HEK293 (cell line): ENCODE measurements around the gene ANXA2.

Source experiments
- CTCF ChIA-PET: fragments of 350-600 bp; formaldehyde crosslinking; extraction: SDS; loops from one replicate; lab custom pipeline; 2021; ENCODE audit warnings: antibody characterized with exemption; lab: Yijun Ruan, JAX
- POLR2A ChIA-PET: fragments of 300-600 bp; formaldehyde crosslinking; extraction: SDS; loops from one replicate; lab custom pipeline; 2020; ENCODE audit warnings: antibody characterized with exemption, inconsistent platforms; lab: Yijun Ruan, JAX
- H3K27ac ChIP-seq: fragments of 200-500 bp; sonication (Bioruptor generic); 2 replicates; pipeline ENCODE4 v1.5.1; 2014; ENCODE audit warnings: low read depth, low read length, control low read depth, inconsistent platforms; ENCODE audit errors: extremely low read depth
- H3K36me3 ChIP-seq, 2 experiments: fragments of 200-500 bp in 1 of 2; sonication (Bioruptor generic) in 1 of 2; 1 replicate in 1 of 2; 2 replicates in 1 of 2; pipeline ENCODE4 v1.5.1; 2014 to 2017; ENCODE audit warnings: inconsistent platforms in 2 of 2, low read length in 2 of 2; ENCODE audit not compliant: control insufficient read depth in 2 of 2, insufficient read depth in 1 of 2
- H3K4me1 ChIP-seq: fragments of 200-500 bp; sonication (Bioruptor generic); 2 replicates; pipeline ENCODE4 v1.5.1; 2014; ENCODE audit warnings: mild to moderate bottlenecking, low read length, inconsistent platforms; ENCODE audit not compliant: control insufficient read depth, insufficient read depth
- H3K4me3 ChIP-seq: 2 replicates; pipeline ENCODE4 v1.5.1; 2011; ENCODE audit warnings: low read depth, mild to moderate bottlenecking, control low read depth, low read length, moderate library complexity
- H3K9me3 ChIP-seq: fragments of 200-500 bp; sonication (Bioruptor generic); 2 replicates; pipeline ENCODE4 v1.5.1; 2014; ENCODE audit warnings: low read depth, low read length, inconsistent platforms; ENCODE audit not compliant: control insufficient read depth, insufficient read depth
- ATF2 ChIP-seq: fragments of 450-650 bp; formaldehyde crosslinking; IDR thresholded peaks from 2 replicates; pipeline ENCODE4 v1.5.1; 2016; ENCODE audit warnings: missing biosample characterization, missing genetic modification characterization, low read depth
- HOXC10 ChIP-seq: sonication (generic); formaldehyde crosslinking; IDR thresholded peaks from 2 replicates; pipeline ENCODE4 v1.8.1; 2023; ENCODE audit warnings: mild to moderate bottlenecking, missing genetic modification reagents
- KLF1 ChIP-seq: fragments of 450-650 bp; formaldehyde crosslinking; IDR thresholded peaks from 2 replicates; pipeline ENCODE4 v1.5.1; 2016; ENCODE audit warnings: missing biosample characterization, missing genetic modification characterization
- KLF10 ChIP-seq: fragments of 450-650 bp; IDR thresholded peaks from 2 replicates; pipeline ENCODE4 v1.5.1; 2018; ENCODE audit warnings: missing biosample characterization, mild to moderate bottlenecking, missing genetic modification characterization
- KLF9 ChIP-seq: fragments of 450-650 bp; formaldehyde crosslinking; IDR thresholded peaks from 2 replicates; pipeline ENCODE4 v1.5.1; 2016; ENCODE audit warnings: missing biosample characterization, missing genetic modification characterization, low read depth
- PRDM6 ChIP-seq: fragments of 450-650 bp; formaldehyde crosslinking; IDR thresholded peaks from 2 replicates; pipeline ENCODE4 v1.5.1; 2017; ENCODE audit warnings: missing biosample characterization, missing genetic modification characterization
- ZBTB11 ChIP-seq: fragments of 450-650 bp; formaldehyde crosslinking; conservative IDR thresholded peaks from 2 replicates; pipeline ENCODE4 v1.5.1; 2016; ENCODE audit warnings: low read depth, missing biosample characterization, missing genetic modification characterization
- ZBTB44 ChIP-seq: fragments of 450-650 bp; IDR thresholded peaks from 2 replicates; pipeline ENCODE4 v1.5.1; 2018; ENCODE audit warnings: missing biosample characterization, mild to moderate bottlenecking, missing genetic modification characterization
- ZFP37 ChIP-seq: fragments of 450-650 bp; formaldehyde crosslinking; IDR thresholded peaks from 2 replicates; pipeline ENCODE4 v1.5.1; 2016; ENCODE audit warnings: missing biosample characterization, missing genetic modification characterization
- ZFP41 ChIP-seq: fragments of 450-650 bp; formaldehyde crosslinking; IDR thresholded peaks from 2 replicates; pipeline ENCODE4 v1.5.1; 2016; ENCODE audit warnings: missing biosample characterization, missing genetic modification characterization, borderline replicate concordance
- ZNF214 ChIP-seq: fragments of 450-650 bp; formaldehyde crosslinking; IDR thresholded peaks from 2 replicates; pipeline ENCODE4 v1.5.1; 2017; ENCODE audit warnings: missing biosample characterization, mild to moderate bottlenecking, missing genetic modification characterization, borderline replicate concordance
- ZNF239 ChIP-seq: fragments of 450-650 bp; formaldehyde crosslinking; IDR thresholded peaks from 2 replicates; pipeline ENCODE4 v1.5.1; 2016; ENCODE audit warnings: missing biosample characterization, missing genetic modification characterization
- ZNF362 ChIP-seq: fragments of 450-650 bp; formaldehyde crosslinking; IDR thresholded peaks from 2 replicates; pipeline ENCODE4 v1.5.1; 2016; ENCODE audit warnings: missing biosample characterization, missing genetic modification characterization
- ZNF423 ChIP-seq: fragments of 450-650 bp; formaldehyde crosslinking; IDR thresholded peaks from 2 replicates; pipeline ENCODE4 v1.5.1; 2016; ENCODE audit warnings: missing biosample characterization, missing genetic modification characterization
- ZNF529 ChIP-seq: fragments of 450-650 bp; formaldehyde crosslinking; IDR thresholded peaks from 2 replicates; pipeline ENCODE4 v1.5.1; 2017; ENCODE audit warnings: missing genetic modification characterization, missing biosample characterization; ENCODE audit not compliant: insufficient replicate concordance
- ZNF654 ChIP-seq: fragments of 450-650 bp; formaldehyde crosslinking; IDR thresholded peaks from 2 replicates; pipeline ENCODE4 v1.5.1; 2016; ENCODE audit warnings: low read depth, missing biosample characterization, missing genetic modification characterization

Gene ANXA2

GRCh38 chr15:60392986-60393790, 4.6 kb downstream of the ANXA2 start (continued):
- no peak for TF ChIP-seq ZNF362
- TF ChIP-seq ZFP37 = no peak
- no peak for TF ChIP-seq ZBTB11 (tag by site-specific recombination)
- no peak for TF ChIP-seq ZNF239

GRCh38 chr15:60392601-60392985, 5.2 kb downstream of the ANXA2 start:
- ChIA-PET CTCF (no interaction called here), POLR2A (interaction anchor here (0.9 to 1.1 kb wide), 2 partner anchors 16 to 18 kb away, joined by 3 read pairs; no protein-coding TSS in a partner anchor)
- no peak overlapping the region for H3K4me3 ChIP-seq
- H3K36me3 ChIP-seq = peaks cover 0 to 36% of the 10 kb centered on the region in 2 experiments; a peak in 2 of 3 replicates
- no peaks in the 10 kb centered on the region for H3K9me3 ChIP-seq
- peaks cover 48% of the 10 kb centered on the region for H3K4me1 ChIP-seq
- no peak for TF ChIP-seq ATF2 (tag by site-specific recombination)
- TF ChIP-seq HOXC10 (CRISPR knock-in tag) = no peak
- no peak for TF ChIP-seq ZNF214 (tag by site-specific recombination)
- no peak for TF ChIP-seq ZNF654
- TF ChIP-seq PRDM6 = peak; percentile 26; the same call in 1 of the 2 replicates
- TF ChIP-seq KLF10 (tag by site-specific recombination) = peak; percentile 68; the same call in 1 of the 2 replicates
- peak; percentile 45; the same call in 1 of the 2 replicates for TF ChIP-seq KLF1
- no peak for TF ChIP-seq ZBTB11 (tag by site-specific recombination)
- TF ChIP-seq KLF9 (tag by site-specific recombination) = peak; percentile 80
- TF ChIP-seq ZFP41 (tag by site-specific recombination) = no peak
- no peak for TF ChIP-seq ZNF529
- TF ChIP-seq ZBTB44 (tag by site-specific recombination) = no peak
- no peak for TF ChIP-seq ZNF423 (tag by site-specific recombination)
- peak overlapping the region; percentile 72; the same call in 1 of the 2 replicates for H3K27ac ChIP-seq
